SK-N-MC (cell line): ENCODE data around the gene HADHB.
"Not testable (repeated sequence)": the region's sequence is repeated elsewhere in the genome, so short reads cannot be mapped to it uniquely, and the experiment has no call there.

ENCODE experiments used
- EZH2 ChIP-seq: fragments of 200-600 bp; sonication (generic); IDR thresholded peaks from one replicate; pipeline ENCODE4 v1.6.1; 2017; ENCODE audit warnings: antibody characterized with exemption
- FOXP2 ChIP-seq: optimal IDR thresholded peaks from 2 replicates; pipeline ENCODE3; 2011; ENCODE audit warnings: mild to moderate bottlenecking, moderate library complexity; ENCODE audit not compliant: insufficient read depth; ENCODE audit errors: extremely low read length, control extremely low read depth
- POLR2AphosphoS5 ChIP-seq: IDR thresholded peaks from 2 replicates; pipeline ENCODE4 v1.6.1; 2012; ENCODE audit warnings: mild to moderate bottlenecking, low read depth, low read length, borderline replicate concordance

DNA sequence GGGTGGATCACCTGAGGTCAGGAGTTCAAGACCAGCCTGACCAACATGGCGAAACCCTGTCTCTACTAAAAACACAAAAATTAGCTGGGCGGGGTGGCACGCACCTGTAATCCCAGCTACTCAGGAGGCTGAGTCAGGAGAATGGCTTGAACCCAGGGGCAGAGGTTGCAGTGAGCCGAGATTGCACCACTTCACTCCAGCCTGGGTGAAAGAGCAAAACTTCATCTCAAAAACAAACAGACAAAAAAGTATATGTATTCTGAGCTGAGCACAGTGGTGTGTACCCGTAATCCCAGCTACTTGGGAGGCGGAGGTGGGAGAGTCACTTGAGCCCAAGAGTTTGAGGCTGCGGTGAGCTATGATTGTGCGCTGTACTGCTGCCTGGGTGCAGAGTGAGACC is 86.6 kb downstream of the HADHB start:
- not testable (repeated sequence) for TF ChIP-seq POLR2AphosphoS5, EZH2, FOXP2
